Neuron (in vitro differentiated cells): ENCODE measurements around the gene WDR70.

Experiments used
- H2AFZ ChIP-seq: one replicate; pipeline ENCODE4 v1.6.1; 2013; ENCODE audit warnings: low read depth, mild to moderate bottlenecking, inconsistent platforms, low read length, moderate library complexity
- H3K27me3 ChIP-seq: one replicate; pipeline ENCODE4 v1.6.1; 2013; ENCODE audit warnings: low read length; ENCODE audit not compliant: insufficient read depth
- H3K36me3 ChIP-seq: one replicate; pipeline ENCODE4 v1.6.1; 2013; ENCODE audit warnings: low read length; ENCODE audit not compliant: insufficient read depth
- H3K4me1 ChIP-seq: one replicate; pipeline ENCODE4 v1.6.1; 2013; ENCODE audit warnings: low read length; ENCODE audit not compliant: insufficient read depth
- H3K4me3 ChIP-seq: 2 replicates; pipeline ENCODE4 v1.5.1; 2013; ENCODE audit warnings: mild to moderate bottlenecking, low read length, moderate library complexity
- H3K9me3 ChIP-seq: one replicate; pipeline ENCODE4 v1.6.1; 2013; ENCODE audit warnings: low read length

The WDR70 gene

DNA sequence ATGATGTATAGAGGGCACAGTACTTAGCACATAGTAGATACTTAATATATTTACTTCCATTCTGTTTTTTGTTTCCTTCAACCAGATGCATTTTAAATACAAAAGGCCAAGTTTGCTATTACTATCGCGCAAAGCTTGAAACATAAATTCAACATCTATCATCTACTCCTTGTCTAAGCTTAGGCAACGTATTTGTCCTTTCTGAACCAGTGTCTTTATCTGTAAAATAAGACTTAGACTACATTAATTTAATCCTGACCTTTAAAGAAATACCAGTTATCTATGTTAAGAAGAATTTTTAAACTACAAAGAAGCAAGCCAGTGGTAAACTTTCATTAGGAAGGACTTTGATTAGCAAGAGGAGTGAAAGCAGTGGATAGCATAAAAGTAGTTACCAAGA lies 173.0 kb downstream of the WDR70 start:
- no peak overlapping the region for H3K4me3 ChIP-seq
- no peaks in the 10 kb centered on the region for H3K27me3 ChIP-seq
- H3K4me1 ChIP-seq = no peaks in the 10 kb centered on the region
- H3K9me3 ChIP-seq = peaks cover 2% of the 10 kb centered on the region
- no peaks in the 10 kb centered on the region for H3K36me3 ChIP-seq
- H2AFZ ChIP-seq = no peak overlapping the region

DNA sequence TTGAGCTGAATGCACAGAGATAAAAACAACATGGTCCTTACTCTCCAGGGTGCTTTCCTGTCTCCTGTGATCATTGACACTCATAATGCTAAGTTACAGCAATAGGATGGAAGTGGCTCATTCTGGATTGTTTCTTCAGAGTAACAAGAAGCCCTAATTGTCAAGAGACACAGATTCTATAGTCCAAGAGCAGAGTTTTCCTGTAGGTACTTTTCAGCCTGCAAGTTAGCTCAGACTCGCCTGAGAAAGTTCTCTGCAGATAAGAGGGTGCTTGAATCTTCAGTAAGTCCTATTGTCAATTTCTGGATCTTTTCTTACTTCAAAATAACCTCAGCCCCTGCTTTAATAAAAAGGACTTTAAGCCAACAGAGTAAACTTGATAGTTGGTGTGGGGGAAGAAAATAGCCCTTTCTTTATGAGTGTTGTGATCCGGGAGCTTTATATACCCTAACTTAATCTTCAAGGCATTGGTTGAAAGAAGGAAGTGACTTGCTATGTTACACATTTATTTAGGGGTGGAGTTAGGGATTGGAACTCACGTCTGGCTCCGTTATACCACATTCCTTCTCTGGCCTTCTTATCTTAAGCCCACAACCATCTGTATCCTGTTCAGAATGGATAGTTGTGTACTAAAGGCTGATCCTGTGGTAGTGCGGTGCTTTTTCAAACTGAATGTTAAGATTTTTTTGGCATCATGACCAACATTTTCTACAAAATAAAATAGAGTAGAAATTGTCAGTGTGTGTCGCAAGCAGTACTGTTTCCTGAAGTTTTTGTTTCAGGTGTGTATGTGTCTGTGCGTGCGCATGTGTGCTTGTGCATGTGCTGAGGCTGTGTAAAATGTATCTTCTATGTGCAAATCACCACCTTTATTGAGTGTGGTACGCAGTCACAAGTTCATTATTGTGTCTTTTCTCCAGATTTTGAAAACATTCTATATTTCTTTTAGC lies 173.9 kb downstream of the WDR70 start:
- H3K27me3 ChIP-seq = no peaks in the 10 kb centered on the region
- H2AFZ ChIP-seq = no peak overlapping the region
- H3K4me1 ChIP-seq = no peaks in the 10 kb centered on the region
- peaks cover 2% of the 10 kb centered on the region for H3K9me3 ChIP-seq
- no peak overlapping the region for H3K4me3 ChIP-seq
- no peaks in the 10 kb centered on the region for H3K36me3 ChIP-seq

DNA sequence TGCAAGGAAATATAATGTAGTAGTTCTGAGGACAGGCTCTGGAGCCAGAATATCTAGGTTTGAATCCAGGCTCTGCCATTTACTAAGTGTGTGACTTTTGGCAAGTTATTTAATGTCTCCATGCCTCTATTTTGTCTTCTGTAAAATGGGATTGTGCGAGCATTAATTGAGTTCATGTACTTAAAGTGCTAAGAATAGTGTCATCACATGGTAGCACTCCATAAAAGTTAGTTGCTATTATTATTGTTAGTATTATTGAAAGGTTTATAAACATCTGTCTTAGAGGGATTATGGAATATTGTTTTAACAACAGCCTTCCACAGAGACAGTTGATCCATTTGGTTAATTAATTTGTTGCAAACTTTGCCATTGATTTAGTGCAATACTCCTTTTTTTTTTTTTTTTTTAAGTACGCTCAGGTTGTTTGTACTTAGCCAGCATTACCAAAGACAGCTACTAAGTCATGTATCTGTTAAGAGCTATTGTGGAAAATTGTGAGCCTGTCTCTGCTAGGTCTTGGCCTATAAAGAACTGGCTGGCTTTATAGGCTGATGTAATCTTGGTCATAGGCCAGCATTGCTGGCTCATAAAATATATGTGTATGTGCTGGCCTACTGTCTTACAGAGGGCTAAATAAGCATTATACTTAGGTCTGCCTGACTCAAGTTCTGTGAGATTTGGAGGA lies 174.7 kb downstream of the WDR70 start:
- Histone ChIP-seq H3K27me3 (no peaks in the 10 kb centered on the region), H3K4me3 (no peak overlapping the region), H3K4me1 (no peaks in the 10 kb centered on the region), H2AFZ (no peak overlapping the region), H3K36me3 (no peaks in the 10 kb centered on the region), H3K9me3 (peaks cover 2% of the 10 kb centered on the region)

DNA sequence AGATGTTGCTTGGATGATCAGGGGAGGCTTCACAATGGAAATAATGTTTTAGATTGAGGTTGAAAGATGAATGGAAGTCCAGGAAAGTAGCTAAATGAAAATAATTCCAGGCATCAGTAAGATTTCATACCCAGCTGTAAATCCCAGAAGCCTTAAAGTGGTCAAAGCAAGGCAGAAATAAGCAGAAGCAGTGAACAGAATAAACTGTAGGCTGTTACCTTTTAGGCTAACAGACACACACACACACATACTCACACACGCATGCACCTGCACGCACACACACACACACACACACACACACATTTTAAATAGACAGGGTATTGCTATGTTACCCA lies 175.3 kb downstream of the WDR70 start:
- Histone ChIP-seq H2AFZ (no peak overlapping the region), H3K36me3 (no peaks in the 10 kb centered on the region), H3K4me3 (no peak overlapping the region), H3K27me3 (no peaks in the 10 kb centered on the region), H3K9me3 (peaks cover 2% of the 10 kb centered on the region), H3K4me1 (no peaks in the 10 kb centered on the region)

DNA sequence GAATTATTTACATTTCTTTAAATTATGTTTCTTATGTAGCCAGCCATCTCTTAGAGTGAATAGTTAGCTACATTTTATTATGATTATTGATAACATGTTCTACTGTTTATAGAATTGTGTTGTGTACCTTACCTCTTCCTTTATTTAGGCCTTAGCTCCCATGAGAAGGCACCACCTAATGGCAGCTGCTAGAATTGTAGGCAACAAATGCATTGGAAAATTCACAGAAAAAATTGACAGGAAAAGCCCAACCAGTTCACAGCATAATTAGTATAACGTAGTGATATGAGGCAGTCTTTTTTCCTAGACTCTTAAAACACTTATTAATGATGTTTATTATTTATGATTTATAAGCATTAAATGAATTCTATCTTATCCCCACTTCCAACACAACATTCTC lies 175.8 kb downstream of the WDR70 start:
- Histone ChIP-seq H3K9me3 (peaks cover 2% of the 10 kb centered on the region), H3K4me1 (no peaks in the 10 kb centered on the region), H3K36me3 (no peaks in the 10 kb centered on the region), H2AFZ (no peak overlapping the region), H3K27me3 (no peaks in the 10 kb centered on the region), H3K4me3 (no peak overlapping the region)

DNA sequence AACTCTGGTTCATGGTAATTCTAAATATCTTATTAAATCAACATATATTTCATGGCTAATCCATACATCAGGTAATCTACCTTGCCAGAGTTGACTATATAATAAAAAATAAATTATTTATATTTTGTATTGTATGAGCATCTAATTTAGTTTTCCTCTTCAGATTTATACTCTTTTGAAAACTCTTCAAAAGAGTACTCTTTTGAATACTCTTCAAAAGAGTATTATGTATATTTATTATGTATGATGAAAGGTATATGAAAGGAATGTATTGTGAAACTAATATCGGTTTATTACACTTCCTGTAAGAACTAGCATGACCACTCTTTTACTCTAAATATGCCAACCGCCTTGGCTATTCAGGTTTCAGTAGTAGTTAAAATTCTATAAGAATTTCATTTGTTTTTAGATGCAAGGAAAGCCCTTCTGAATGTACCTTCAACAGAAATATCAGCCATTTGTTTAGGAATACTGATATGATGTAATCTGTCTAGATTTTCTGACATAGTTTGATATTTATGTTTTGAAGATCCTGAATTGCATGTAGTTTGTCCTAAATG lies 178.7 kb downstream of the WDR70 start:
- H2AFZ ChIP-seq = no peak overlapping the region
- no peaks in the 10 kb centered on the region for H3K27me3 ChIP-seq
- no peaks in the 10 kb centered on the region for H3K4me1 ChIP-seq
- H3K4me3 ChIP-seq = no peak overlapping the region
- H3K36me3 ChIP-seq = no peaks in the 10 kb centered on the region
- peaks cover 2% of the 10 kb centered on the region for H3K9me3 ChIP-seq

DNA sequence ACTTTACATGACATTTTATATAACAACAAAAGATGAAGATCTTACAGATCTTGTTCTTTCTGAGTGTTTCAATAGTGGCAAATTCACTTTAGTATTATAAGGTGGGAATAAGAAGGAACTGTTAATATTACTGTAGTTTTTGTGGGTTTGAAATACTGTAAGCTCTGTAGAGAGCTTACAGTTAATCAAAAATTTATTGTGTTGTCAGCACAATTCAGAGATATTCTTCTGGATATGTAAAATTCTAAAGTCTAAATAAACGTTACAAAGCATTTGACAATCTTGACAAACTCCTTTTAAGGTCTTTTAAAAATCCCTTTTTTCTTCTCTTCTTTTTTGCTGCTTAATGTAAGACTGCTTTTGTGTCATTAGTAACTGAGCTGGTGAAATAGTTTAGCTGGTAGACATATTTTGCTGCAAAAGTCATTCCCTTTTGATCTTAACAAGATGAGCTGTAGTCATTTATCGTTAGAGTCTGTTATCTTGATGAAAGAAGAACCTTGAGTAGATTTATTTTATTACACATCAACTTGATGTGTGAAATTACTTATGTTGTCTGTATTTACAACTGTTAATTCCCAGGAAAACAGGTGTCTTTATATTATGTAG lies 186.0 kb downstream of the WDR70 start:
- H3K27me3 ChIP-seq = no peaks in the 10 kb centered on the region

DNA sequence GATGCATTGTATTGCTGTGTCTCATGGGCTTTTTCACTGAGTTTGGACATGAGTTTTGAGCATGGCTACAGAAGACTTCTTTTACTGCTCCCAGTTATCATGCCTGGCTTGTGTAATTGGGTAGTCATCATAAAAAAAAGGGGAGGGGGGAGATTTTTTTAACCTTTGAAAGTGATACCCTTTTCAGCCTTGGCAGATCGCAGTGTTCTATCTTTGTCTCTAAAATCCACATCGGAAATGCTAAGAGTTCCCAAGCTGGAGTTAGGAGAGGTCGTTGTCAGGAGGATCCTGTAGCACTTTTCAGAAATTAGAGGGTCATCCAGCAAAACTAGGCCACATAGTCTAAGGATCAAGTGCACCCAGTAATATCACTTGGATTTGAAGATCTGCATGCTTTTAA lies 188.4 kb downstream of the WDR70 start:
- no peaks in the 10 kb centered on the region for H3K4me1 ChIP-seq
- no peaks in the 10 kb centered on the region for H3K9me3 ChIP-seq
- H2AFZ ChIP-seq = no peak overlapping the region
- no peaks in the 10 kb centered on the region for H3K36me3 ChIP-seq
- H3K27me3 ChIP-seq = no peaks in the 10 kb centered on the region
- no peak overlapping the region for H3K4me3 ChIP-seq

More for the DNA sequence above, 186.0 kb downstream of the WDR70 start:
- Histone ChIP-seq H2AFZ (no peak overlapping the region), H3K4me3 (no peak overlapping the region), H3K4me1 (no peaks in the 10 kb centered on the region), H3K9me3 (no peaks in the 10 kb centered on the region), H3K36me3 (no peaks in the 10 kb centered on the region)

DNA sequence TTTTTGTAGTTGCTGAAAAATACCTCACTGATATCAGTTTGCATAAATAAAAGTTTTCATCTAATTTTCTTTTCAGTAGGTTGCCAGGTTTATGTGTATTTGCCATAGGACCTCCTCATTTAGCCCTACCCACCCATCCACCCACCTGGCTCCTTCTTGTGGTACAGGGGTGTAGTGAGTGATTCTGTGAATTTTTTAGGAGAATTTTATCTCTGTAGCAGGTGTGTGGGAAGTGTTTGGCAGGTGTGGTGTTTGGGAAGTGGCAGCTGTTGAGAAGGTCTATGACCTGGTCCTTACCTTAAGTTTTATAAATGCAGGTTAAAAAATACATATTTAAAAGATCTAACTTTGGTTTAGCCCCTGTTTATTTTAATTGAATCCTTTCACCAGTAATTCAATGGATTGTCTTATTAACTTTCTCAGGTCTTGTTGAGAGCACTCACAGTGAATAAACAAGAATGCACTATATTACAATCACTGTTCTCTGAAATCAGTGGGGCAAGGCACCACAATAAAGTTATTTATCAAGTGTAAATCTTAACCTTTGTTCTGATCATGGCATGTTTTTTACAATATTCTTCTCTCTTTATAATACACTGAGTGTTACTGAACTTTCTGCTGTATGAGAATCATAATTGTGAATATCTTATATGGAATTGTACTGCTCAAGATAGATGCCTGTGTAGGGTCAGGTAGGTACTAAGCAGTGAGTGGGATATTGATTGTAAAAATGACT lies 189.1 kb downstream of the WDR70 start:
- Histone ChIP-seq H3K36me3 (no peaks in the 10 kb centered on the region), H3K9me3 (no peaks in the 10 kb centered on the region), H2AFZ (no peak overlapping the region), H3K4me1 (no peaks in the 10 kb centered on the region), H3K4me3 (no peak overlapping the region), H3K27me3 (no peaks in the 10 kb centered on the region)

DNA sequence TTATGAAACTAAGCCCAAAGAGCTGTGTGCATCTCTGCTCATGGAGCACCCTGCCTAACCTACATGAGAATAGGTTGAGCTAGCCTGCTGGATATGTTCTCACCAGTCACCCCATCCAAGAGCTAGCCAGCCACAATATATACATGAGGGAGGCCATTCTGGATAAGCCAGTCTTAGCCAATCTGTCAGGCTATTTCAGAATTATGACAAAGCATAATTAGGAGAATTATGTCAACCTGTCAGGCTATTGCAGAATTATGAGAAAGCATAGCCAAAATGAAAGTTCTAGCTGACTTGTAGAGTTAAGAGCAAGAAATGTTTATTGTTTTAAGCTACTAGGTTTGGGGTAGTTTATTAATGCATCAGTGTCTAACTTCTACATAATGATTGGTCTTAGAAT lies 189.8 kb downstream of the WDR70 start:
- H3K4me1 ChIP-seq = no peaks in the 10 kb centered on the region
- H2AFZ ChIP-seq = no peak overlapping the region
- no peaks in the 10 kb centered on the region for H3K36me3 ChIP-seq
- no peaks in the 10 kb centered on the region for H3K9me3 ChIP-seq
- H3K27me3 ChIP-seq = no peaks in the 10 kb centered on the region
- H3K4me3 ChIP-seq = no peak overlapping the region

DNA sequence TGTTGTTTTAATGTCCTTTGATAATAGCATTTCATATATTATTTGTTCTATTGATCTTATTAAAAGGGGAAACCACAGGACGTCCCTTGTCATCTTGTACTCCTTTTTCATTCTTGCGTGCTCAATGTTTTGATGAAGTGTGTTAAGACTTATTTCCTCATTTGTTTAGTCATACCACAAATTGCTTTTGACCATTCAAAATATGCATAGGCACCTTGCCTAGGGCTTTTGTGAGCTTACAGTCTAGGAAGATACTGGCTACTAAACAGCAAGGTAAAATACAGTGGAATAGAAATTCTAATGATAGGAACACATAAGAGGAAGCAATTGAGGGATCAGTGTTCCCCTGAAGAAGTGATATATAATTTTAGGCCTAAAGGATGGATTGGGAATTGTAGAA lies 190.3 kb downstream of the WDR70 start:
- no peaks in the 10 kb centered on the region for H3K36me3 ChIP-seq
- H3K9me3 ChIP-seq = no peaks in the 10 kb centered on the region
- no peak overlapping the region for H3K4me3 ChIP-seq
- no peak overlapping the region for H2AFZ ChIP-seq
- no peaks in the 10 kb centered on the region for H3K27me3 ChIP-seq
- H3K4me1 ChIP-seq = no peaks in the 10 kb centered on the region

DNA sequence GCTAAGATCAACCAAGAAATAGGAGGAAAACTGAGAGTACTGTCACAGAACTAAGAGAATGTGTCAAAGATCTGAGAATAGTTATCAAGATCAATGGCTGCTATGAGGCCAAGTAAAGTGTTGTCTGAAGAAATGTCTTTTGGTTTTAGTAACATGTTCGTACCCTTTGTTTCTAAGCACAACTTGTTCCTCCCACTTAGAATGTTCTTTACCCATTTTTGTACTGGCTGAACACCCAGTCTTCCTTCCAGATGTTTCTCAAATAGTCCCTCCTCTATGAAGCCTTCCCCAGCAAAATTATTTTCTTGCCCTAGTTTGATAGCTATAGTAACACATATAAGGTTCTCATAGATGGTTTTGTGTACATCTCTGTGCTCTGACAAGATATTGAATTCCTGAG lies 191.5 kb downstream of the WDR70 start:
- no peaks in the 10 kb centered on the region for H3K27me3 ChIP-seq
- no peak overlapping the region for H3K4me3 ChIP-seq
- no peaks in the 10 kb centered on the region for H3K36me3 ChIP-seq
- no peaks in the 10 kb centered on the region for H3K9me3 ChIP-seq
- no peaks in the 10 kb centered on the region for H3K4me1 ChIP-seq
- H2AFZ ChIP-seq = no peak overlapping the region
